Right atrium auricular region (tissue), 2 donors: ENCODE results near the gene PSORS1C1. TPM values are rescaled to one million over a fixed set of nuclear protein-coding genes. Genes with fewer than 3 reads are reported as not detected.

Experiments used
- DNase-seq: peaks from one replicate; pipeline ENCODE4 v3.0.0-alpha.2; 2019; ENCODE audit warnings: low spot score
- H3K27ac ChIP-seq, 2 donors: fragments of 200-600 bp; sonication (generic); 1 replicate in 1 of 2; 2 replicates in 1 of 2; pipeline ENCODE4 v1.5.1; 2016 to 2019
- H3K27me3 ChIP-seq, 2 donors: fragments of 200-600 bp; sonication (generic); one replicate each; pipeline versions ENCODE4 v1.5.1 to v1.6.0; 2017 to 2019
- H3K36me3 ChIP-seq: fragments of 200-600 bp; sonication (generic); one replicate; pipeline ENCODE4 v1.5.1; 2016
- H3K4me1 ChIP-seq, 2 donors: fragments of 200-600 bp; sonication (generic); one replicate each; pipeline versions ENCODE4 v1.5.1 to v1.6.0; 2017 to 2019
- H3K4me3 ChIP-seq, 2 donors: fragments of 200-600 bp; sonication (generic); 1 replicate in 1 of 2; 2 replicates in 1 of 2; pipeline ENCODE4 v1.5.1; 2017 to 2019; ENCODE audit warnings: mild to moderate bottlenecking in 1 of 2, moderate library complexity in 1 of 2
- H3K9me3 ChIP-seq, 2 donors: fragments of 200-600 bp; sonication (generic); one replicate each; pipeline ENCODE4 v1.5.1; 2019
- total RNA-seq, 2 donors: library from RNA; depleted of rRNA; stranded (reverse); fragments of >200 nt; gene quantifications; one replicate each; pipeline ENCODE4 v1.1.0, GENCODE V29; 2016
- TF ChIP-seq, protein P1 (sequence below), 2 donors: fragments of 200-600 bp; sonication (generic); IDR thresholded peaks; one replicate each; pipeline ENCODE4 v1.5.1; 2019; ENCODE audit warnings: antibody characterized with exemption in 2 of 2

The PSORS1C1 gene
- total RNA-seq, 2 donors from 2014 or later: 0.33 to 1.5 TPM

DNA sequence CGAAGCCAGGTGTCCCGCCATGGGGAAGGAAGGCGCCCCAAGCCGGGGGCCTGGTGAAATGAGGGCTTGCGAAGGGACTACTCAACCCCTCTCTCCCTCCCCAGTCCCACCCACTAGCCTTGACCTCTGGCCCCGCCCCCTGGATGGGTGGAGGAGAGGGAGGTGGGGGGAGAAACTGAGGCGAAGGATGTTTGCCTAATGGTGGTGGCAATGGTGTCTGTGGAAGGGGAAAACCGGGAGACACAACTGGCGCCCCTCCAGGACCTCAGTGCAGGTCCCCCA, 55.9 kb downstream of the PSORS1C1 start, which contains the start of gene POU5F1:
Gene POU5F1 (minus strand): TSS at position 83 of the 282 bp plus-strand sequence. CDS start 62 bp downstream, at position 21.
- Histone ChIP-seq H3K4me1 (no peaks in the 10 kb centered on the region), H3K27me3 (no peaks in the 10 kb centered on the region), H3K36me3 (no peaks in the 10 kb centered on the region), H3K9me3 (no peaks in the 10 kb centered on the region), H3K27ac (no peak within 1 kb of the TSS), H3K4me3 (no peak within 1 kb of the TSS)
- TF ChIP-seq, protein P1, sequence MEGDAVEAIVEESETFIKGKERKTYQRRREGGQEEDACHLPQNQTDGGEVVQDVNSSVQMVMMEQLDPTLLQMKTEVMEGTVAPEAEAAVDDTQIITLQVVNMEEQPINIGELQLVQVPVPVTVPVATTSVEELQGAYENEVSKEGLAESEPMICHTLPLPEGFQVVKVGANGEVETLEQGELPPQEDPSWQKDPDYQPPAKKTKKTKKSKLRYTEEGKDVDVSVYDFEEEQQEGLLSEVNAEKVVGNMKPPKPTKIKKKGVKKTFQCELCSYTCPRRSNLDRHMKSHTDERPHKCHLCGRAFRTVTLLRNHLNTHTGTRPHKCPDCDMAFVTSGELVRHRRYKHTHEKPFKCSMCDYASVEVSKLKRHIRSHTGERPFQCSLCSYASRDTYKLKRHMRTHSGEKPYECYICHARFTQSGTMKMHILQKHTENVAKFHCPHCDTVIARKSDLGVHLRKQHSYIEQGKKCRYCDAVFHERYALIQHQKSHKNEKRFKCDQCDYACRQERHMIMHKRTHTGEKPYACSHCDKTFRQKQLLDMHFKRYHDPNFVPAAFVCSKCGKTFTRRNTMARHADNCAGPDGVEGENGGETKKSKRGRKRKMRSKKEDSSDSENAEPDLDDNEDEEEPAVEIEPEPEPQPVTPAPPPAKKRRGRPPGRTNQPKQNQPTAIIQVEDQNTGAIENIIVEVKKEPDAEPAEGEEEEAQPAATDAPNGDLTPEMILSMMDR (IDR thresholded peaks at IDR 0.05): no peak
- no peak for DNase-seq

DNA sequence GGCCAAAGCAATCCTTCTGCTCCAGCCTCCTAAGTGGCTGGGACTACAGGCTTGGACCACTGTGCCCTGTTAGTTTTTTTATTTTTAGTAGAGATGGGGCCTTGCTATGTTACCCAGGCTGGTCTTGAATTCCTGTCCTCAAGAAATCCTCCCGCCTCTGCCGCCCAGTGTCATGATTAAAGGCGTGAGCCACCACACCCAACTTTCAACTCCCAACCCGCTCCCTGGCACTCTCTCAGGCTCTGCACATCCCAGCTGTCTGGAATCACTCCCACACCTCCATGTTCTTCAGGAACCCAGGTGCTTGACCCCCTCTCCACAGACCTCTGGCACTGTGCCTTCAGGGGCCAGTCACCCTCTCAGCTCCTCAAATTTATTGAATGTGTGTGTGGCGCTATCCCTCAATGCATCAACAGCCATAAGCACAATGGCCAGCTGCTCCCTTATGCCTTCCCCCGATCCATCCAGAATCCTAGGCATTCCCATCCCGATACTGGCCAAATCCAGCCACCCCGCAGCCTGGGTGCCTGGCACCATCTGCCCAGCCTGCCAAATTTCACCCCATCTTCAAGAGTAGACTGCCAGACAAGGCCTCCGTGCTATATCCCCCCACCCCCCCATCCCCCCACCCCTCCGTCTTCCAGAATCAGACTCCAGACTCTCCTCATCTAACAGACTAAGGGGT, 56.5 kb downstream of the PSORS1C1 start:
- Histone ChIP-seq H3K27ac (no peak overlapping the region), H3K27me3 (no peaks in the 10 kb centered on the region), H3K4me3 (no peak overlapping the region), H3K4me1 (no peaks in the 10 kb centered on the region), H3K9me3 (no peaks in the 10 kb centered on the region), H3K36me3 (no peaks in the 10 kb centered on the region)
- DNase-seq: no peak
- TF ChIP-seq, protein P1 (IDR thresholded peaks at IDR 0.05): no peak

DNA sequence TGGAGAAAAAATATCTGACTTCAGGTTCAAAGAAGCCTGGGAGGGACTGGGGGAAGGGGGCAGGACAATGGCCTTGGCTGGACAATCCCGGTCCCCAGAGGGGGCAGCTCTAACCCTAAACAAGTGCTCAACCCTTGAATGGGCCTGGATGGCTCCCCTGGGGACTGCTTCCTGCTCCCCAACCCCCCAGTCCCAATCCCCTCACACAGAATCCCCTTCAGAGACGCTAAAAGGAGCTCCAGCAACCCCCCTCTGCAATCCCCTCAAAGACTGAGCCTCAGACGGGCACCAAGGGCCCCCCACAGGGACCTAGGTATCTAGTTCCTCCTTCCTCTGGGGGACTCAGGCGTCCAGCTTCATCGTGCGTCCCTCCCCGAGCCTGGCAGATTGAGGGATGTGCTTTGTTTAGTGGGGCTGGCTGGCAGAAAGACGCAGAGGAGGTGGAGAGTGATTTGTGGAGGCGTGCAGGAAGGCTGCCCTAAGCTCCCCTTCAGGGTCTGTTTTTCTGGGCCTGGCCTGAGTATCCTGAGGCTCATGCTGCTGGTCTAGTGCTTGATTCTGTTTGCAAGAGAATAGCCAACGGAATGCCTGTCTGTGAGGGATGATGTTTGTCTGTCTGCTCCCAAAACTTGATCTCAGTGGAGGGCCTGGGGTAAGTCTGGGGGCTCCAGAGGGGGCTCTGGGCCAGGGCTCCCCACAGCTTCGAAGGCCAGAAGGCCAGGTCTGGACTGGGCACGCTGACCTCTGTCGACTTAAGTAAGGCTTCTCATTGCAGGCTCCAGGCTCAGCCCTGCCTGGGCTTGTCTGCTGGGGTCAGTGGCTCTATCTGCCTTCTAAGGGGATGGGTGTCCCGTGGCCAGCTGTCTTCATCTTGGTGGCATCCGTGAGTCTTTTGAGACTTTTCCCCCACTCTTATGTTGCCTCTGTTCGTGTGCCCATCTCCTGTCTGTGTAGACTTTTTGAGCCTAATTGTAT, 57.6 kb downstream of the PSORS1C1 start:
- Histone ChIP-seq H3K27me3 (no peaks in the 10 kb centered on the region), H3K36me3 (no peaks in the 10 kb centered on the region), H3K27ac (no peak overlapping the region), H3K4me3 (no peak overlapping the region), H3K9me3 (no peaks in the 10 kb centered on the region), H3K4me1 (no peaks in the 10 kb centered on the region)
- no peak for DNase-seq
- TF ChIP-seq, protein P1 (IDR thresholded peaks at IDR 0.05): no peak

DNA sequence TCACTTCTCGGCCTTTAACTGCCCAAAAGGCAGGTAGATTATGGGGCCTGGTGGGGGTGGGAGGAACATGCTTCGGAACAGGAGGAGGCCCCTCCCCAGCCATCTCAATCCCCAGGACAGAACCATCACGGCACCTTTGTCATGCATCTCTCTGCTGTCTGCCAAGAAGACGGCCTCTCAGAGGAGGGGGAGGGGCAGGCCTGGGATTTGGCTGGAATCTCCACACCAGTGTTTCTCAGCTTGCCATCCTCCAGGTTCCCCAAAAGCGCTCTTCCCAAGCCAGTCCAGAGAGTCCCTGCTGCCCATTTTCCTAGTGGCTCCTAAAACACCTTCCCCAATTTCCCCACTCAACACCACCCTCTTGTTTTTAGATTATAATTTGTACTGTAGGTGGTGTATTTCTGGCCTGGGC, 58.4 kb downstream of the PSORS1C1 start:
- TF ChIP-seq, protein P1 (IDR thresholded peaks at IDR 0.05): no peak
- no peak overlapping the region for H3K4me3 ChIP-seq

DNA sequence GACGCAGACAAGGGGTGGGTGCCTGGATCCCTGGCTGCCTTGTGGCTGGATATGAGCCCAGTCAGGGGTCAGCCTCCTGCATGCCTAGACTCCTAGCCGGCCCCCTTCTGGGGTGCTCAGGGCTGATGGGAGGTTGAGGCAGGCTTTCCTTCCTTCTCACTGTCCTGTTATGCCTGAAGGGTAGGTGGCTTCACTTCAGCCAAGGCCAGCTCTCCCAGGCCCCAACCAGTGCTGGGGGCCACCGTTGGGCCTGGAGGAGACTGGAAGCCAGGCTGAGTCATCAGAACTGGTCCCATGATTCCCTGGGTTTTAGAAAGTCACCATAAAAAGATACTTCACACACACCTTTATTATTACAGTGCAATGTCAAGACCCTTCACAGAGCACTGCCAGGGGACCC, 58.8 kb downstream of the PSORS1C1 start:
- TF ChIP-seq, protein P1 (IDR thresholded peaks at IDR 0.05): no peak
- no peak for DNase-seq
- Histone ChIP-seq H3K9me3 (no peaks in the 10 kb centered on the region), H3K4me1 (no peaks in the 10 kb centered on the region), H3K4me3 (no peak overlapping the region), H3K27me3 (no peaks in the 10 kb centered on the region), H3K27ac (no peak overlapping the region), H3K36me3 (no peaks in the 10 kb centered on the region)

More for the DNA sequence above, 58.4 kb downstream of the PSORS1C1 start:
- DNase-seq: no peak
- no peaks in the 10 kb centered on the region for H3K4me1 ChIP-seq
- no peaks in the 10 kb centered on the region for H3K9me3 ChIP-seq
- H3K27me3 ChIP-seq: no peaks in the 10 kb centered on the region
- H3K27ac ChIP-seq: no peak overlapping the region
- H3K36me3 ChIP-seq: no peaks in the 10 kb centered on the region
